NB4 (cell line): ENCODE measurements around the gene WNT3.

Experiments
- CTCF ChIP-seq: IDR thresholded peaks from one replicate; pipeline ENCODE4 v1.5.1; 2012; ENCODE audit warnings: low read depth, low read length
- MAX ChIP-seq: IDR thresholded peaks from 2 replicates; pipeline ENCODE4 v1.6.1; 2011; ENCODE audit warnings: low read depth, low read length
- MYC ChIP-seq: IDR thresholded peaks from 2 replicates; pipeline ENCODE4 v1.6.1; 2011; ENCODE audit warnings: low read depth, low read length
- POLR2A ChIP-seq: IDR thresholded peaks from 2 replicates; pipeline ENCODE4 v1.6.1; 2011; ENCODE audit warnings: mild to moderate bottlenecking; ENCODE audit not compliant: insufficient read length; ENCODE audit errors: extremely low read depth

GRCh38 chr17:46802800-46803199 lies 15.7 kb downstream of the WNT3 start:
- no peak for TF ChIP-seq CTCF
- TF ChIP-seq MYC: no peak
- TF ChIP-seq POLR2A: no peak
- TF ChIP-seq MAX: no peak
